ENCODE results near the gene ADAMTS9. TPM values are rescaled to one million over a fixed set of nuclear protein-coding genes. Genes with fewer than 3 reads are reported as not detected.

The ADAMTS9 gene
- total RNA-seq, 2 experiments from 2014 or later = not detected

GRCh38 chr3:64488939-64489338 is 198.9 kb downstream of the ADAMTS9 start:
- Histone ChIP-seq H3K27me3 (ENCODE audit: control insufficient read depth in 1 of 2, insufficient read depth in 2 of 2, low read length in 2 of 2) (peaks cover 20 to 53% of the 10 kb centered on the region in 2 experiments), H3K4me1 (ENCODE audit: insufficient read depth, low read length) (peaks cover 4% of the 10 kb centered on the region), H3K4me3 (ENCODE audit: low read length) (no peak overlapping the region), H3K9me3 (ENCODE audit: control insufficient read depth in 1 of 2, insufficient read depth in 1 of 2, low read length in 2 of 2) (peaks cover 0 to 7% of the 10 kb centered on the region in 2 experiments), H3K36me3 (ENCODE audit: insufficient read depth, low read length) (no peaks in the 10 kb centered on the region), H3K27ac (ENCODE audit: low read depth in 1 of 2, low read length in 2 of 2) (no peak overlapping the region)
- DNase-seq (no peak), ATAC-seq (ENCODE audit: poor library complexity) (no peak)
- TF ChIP-seq, protein P1, sequence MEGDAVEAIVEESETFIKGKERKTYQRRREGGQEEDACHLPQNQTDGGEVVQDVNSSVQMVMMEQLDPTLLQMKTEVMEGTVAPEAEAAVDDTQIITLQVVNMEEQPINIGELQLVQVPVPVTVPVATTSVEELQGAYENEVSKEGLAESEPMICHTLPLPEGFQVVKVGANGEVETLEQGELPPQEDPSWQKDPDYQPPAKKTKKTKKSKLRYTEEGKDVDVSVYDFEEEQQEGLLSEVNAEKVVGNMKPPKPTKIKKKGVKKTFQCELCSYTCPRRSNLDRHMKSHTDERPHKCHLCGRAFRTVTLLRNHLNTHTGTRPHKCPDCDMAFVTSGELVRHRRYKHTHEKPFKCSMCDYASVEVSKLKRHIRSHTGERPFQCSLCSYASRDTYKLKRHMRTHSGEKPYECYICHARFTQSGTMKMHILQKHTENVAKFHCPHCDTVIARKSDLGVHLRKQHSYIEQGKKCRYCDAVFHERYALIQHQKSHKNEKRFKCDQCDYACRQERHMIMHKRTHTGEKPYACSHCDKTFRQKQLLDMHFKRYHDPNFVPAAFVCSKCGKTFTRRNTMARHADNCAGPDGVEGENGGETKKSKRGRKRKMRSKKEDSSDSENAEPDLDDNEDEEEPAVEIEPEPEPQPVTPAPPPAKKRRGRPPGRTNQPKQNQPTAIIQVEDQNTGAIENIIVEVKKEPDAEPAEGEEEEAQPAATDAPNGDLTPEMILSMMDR (IDR thresholded peaks at IDR 0.05) = no peak
- H3K4me1 Mint-ChIP-seq (ENCODE audit: low read depth) = no peaks in the 10 kb centered on the region
- ChIA-PET POLR2A (no interaction called here), CTCF (no interaction called here)
- H3K36me3 Mint-ChIP-seq (ENCODE audit: low read depth) = no peaks in the 10 kb centered on the region
- no peak overlapping the region for H3K27ac Mint-ChIP-seq
- peaks cover 70% of the 10 kb centered on the region for H3K27me3 Mint-ChIP-seq
- H3K4me3 Mint-ChIP-seq = no peak overlapping the region
- H3K9me3 Mint-ChIP-seq = no peaks in the 10 kb centered on the region
- intact Hi-C loops (cut with DNase I, micrococcal nuclease) = no loop called here

DNA sequence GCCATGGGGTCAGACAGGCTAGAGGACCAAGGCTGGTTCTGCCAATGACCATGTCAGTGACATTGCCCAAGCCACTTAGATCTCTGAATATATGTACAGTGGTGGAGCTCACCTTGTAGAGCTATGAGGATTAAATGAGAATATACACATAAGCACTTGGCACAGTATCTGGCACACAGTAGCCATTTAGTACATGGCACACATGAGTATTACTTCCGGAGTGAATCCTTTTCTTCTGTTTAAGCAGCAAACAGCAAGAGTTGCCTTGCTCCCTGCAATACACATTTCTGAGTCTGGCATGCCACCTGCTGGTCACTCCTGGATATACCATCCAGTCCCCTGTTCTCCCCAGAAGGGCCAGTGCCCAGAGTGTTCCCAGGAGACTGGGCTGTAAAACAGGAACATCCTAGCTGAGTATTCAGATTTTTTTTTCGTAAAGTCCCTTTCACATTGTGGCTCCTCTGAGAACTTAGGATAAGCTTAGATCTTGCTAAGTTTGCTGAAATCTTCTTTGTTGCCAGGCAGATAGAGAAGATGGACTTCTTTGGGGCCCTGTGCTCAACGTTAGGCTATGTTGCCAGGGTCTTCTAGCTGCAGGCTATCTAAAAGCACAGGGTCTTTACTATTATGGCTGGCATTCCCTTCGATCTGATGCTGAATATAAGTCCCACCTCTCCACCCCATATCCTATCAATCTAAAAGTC is 203.4 kb downstream of the ADAMTS9 start:
- ChIA-PET CTCF (no interaction called here), POLR2A (no interaction called here)
- Mint-ChIP-seq H3K27me3 (peaks cover 26% of the 10 kb centered on the region), H3K9me3 (no peaks in the 10 kb centered on the region), H3K27ac (no peak overlapping the region), H3K4me1 (ENCODE audit: low read depth) (no peaks in the 10 kb centered on the region), H3K36me3 (ENCODE audit: low read depth) (no peaks in the 10 kb centered on the region), H3K4me3 (no peak overlapping the region)
- DNase-seq = peak; percentile 30 to 70 (median 47)
- H3K27me3 ChIP-seq (ENCODE audit: control insufficient read depth in 1 of 2, insufficient read depth in 2 of 2, low read length in 2 of 2) = peaks cover 1 to 12% of the 10 kb centered on the region in 2 experiments
- intact Hi-C loops (cut with DNase I, micrococcal nuclease) = loop anchor here (1.0 to 5.0 kb wide), 2 partner anchors 454 to 1862 kb away; no protein-coding TSS in a partner anchor
- H3K4me1 ChIP-seq (ENCODE audit: insufficient read depth, low read length) = peaks cover 4% of the 10 kb centered on the region
- no peak overlapping the region for H3K4me3 ChIP-seq (ENCODE audit: low read length)
- TF ChIP-seq, protein P1 (IDR thresholded peaks at IDR 0.05) = peak; percentile 60
- peak; percentile 76 for ATAC-seq (ENCODE audit: poor library complexity)
- H3K27ac ChIP-seq (ENCODE audit: low read depth in 1 of 2, low read length in 2 of 2) = no peak overlapping the region
- peaks cover 0 to 2% of the 10 kb centered on the region in 2 experiments for H3K9me3 ChIP-seq (ENCODE audit: control insufficient read depth in 1 of 2, insufficient read depth in 1 of 2, low read length in 2 of 2)
- no peaks in the 10 kb centered on the region for H3K36me3 ChIP-seq (ENCODE audit: insufficient read depth, low read length)

DNA sequence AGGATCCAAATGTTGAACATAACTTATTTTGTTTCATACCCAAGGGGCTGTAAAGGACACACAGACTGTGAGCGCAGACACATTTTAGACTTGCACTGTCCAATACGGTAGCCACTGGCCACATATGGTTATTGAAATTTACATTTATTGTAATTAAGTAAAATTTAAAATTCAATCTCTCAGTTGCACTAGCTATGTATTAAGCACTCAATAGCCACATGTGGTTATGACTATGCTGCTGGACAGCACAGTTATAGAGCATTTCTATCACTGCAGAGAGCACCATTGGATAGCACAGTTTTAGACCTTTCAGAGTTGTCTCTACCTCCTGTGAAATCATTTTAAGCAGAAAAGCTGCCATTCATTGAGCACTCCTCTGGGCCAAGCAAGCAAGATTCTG is 204.3 kb downstream of the ADAMTS9 start:
- no peak overlapping the region for H3K4me3 Mint-ChIP-seq
- Histone ChIP-seq H3K27ac (ENCODE audit: low read depth in 1 of 2, low read length in 2 of 2) (no peak overlapping the region), H3K36me3 (ENCODE audit: insufficient read depth, low read length) (no peaks in the 10 kb centered on the region), H3K4me1 (ENCODE audit: insufficient read depth, low read length) (peaks cover 4% of the 10 kb centered on the region), H3K4me3 (ENCODE audit: low read length) (no peak overlapping the region), H3K9me3 (ENCODE audit: control insufficient read depth in 1 of 2, insufficient read depth in 1 of 2, low read length in 2 of 2) (no peaks in the 10 kb centered on the region), H3K27me3 (ENCODE audit: control insufficient read depth in 1 of 2, insufficient read depth in 2 of 2, low read length in 2 of 2) (peaks cover 0 to 3% of the 10 kb centered on the region in 2 experiments)
- no peaks in the 10 kb centered on the region for H3K36me3 Mint-ChIP-seq (ENCODE audit: low read depth)
- no peaks in the 10 kb centered on the region for H3K4me1 Mint-ChIP-seq (ENCODE audit: low read depth)
- intact Hi-C loops (cut with DNase I, micrococcal nuclease) = loop anchor here in 1 of 2 experiments (5.0 kb wide), 1 partner anchor 1861 kb away; no protein-coding TSS in a partner anchor
- H3K9me3 Mint-ChIP-seq = no peaks in the 10 kb centered on the region
- no peak overlapping the region for H3K27ac Mint-ChIP-seq
- ATAC-seq (ENCODE audit: poor library complexity) (no peak), DNase-seq (no peak)
- CTCF ChIA-PET = no interaction called here
- H3K27me3 Mint-ChIP-seq = peaks cover 16% of the 10 kb centered on the region
- POLR2A ChIA-PET = no interaction called here
- TF ChIP-seq, protein P1 (IDR thresholded peaks at IDR 0.05) = no peak

Data from CD4-positive, alpha-beta T cell (primary cell).